K562 (cell line): ENCODE measurements around the gene MTG2. TPM values are rescaled to one million over a fixed set of nuclear protein-coding genes. Genes with fewer than 3 reads are reported as not detected.
A peak's percentile ranks its signal among the peaks of the same experiment; 100 is the strongest.

Experiments used
- ATAC-seq: fragments of 200-7000 bp; cut with Tn5 transposase; 3 replicates; pipeline ENCODE4 v1.9.1; 2020; ENCODE audit warnings: moderate library complexity
- BruUV-seq: library from RNA; stranded (reverse); fragments of 400-500 nt; replicated peaks from 2 replicates; lab custom pipeline; 2021; lab: Mats Ljungman, UMichigan
- CTCF ChIA-PET: fragments of 300-600 bp; formaldehyde crosslinking; extraction: SDS; loops from one replicate; lab custom pipeline; 2021; ENCODE audit warnings: low intra/inter-chr PET ratio; lab: Yijun Ruan, JAX
- POLR2A ChIA-PET: fragments of 300-600, 350-650 bp; sonication (Branson Sonifier 250); formaldehyde crosslinking; extraction: SDS; loops from one replicate; lab custom pipeline; 2021; ENCODE audit warnings: antibody characterized with exemption, inconsistent platforms; lab: Yijun Ruan, JAX
- DNase-seq, 4 experiments: peaks; one replicate each; pipeline versions ENCODE4 v3.0.0 to v3.0.0-alpha.2; 2011 to 2018; ENCODE audit warnings: low spot score in 3 of 4, mixed read lengths in 3 of 4; ENCODE audit errors: extremely low read depth in 1 of 4
- FAIRE-seq: peaks from 2 replicates; lab custom pipeline; 2011; peaks lifted over from hg19 to GRCh38; lab: Jason Lieb, UNC
- H2AFZ ChIP-seq: 2 replicates; pipeline ENCODE4 v1.6.0; 2011; ENCODE audit warnings: low read depth, low read length, control low read depth, inconsistent platforms
- H3K27ac ChIP-seq: fragments of 200-600 bp; 3 replicates; pipeline ENCODE4 v1.8.0; 2011; ENCODE audit warnings: low read depth, mild to moderate bottlenecking, control low read depth, inconsistent platforms, low read length, moderate library complexity, mixed read lengths; ENCODE audit errors: extremely low read depth
- H3K27me3 ChIP-seq, 2 experiments: fragments of 300-600 bp in 1 of 2; 2 replicates in 1 of 2; 3 replicates in 1 of 2; pipeline versions ENCODE4 v1.6.0 to v1.8.0; 2011; ENCODE audit warnings: inconsistent platforms in 2 of 2, low read length in 2 of 2, mild to moderate bottlenecking in 1 of 2, mixed read lengths in 1 of 2, moderate library complexity in 1 of 2; ENCODE audit not compliant: control insufficient read depth in 2 of 2, insufficient read depth in 2 of 2
- H3K36me3 ChIP-seq: fragments of 300-600 bp; 3 replicates; pipeline ENCODE4 v1.8.0; 2011; ENCODE audit warnings: mild to moderate bottlenecking, low read length, inconsistent platforms; ENCODE audit not compliant: control insufficient read depth, insufficient read depth
- H3K4me1 ChIP-seq, 2 experiments: fragments of 200-600 bp in 1 of 2; replicated peaks in 1 of 2; 2 replicates in 1 of 2; 3 replicates in 1 of 2; pipeline versions ENCODE4 v1.5.1 to v1.8.0; 2011; ENCODE audit warnings: inconsistent platforms in 2 of 2, low read length in 2 of 2, mild to moderate bottlenecking in 1 of 2, mixed read lengths in 1 of 2, moderate library complexity in 1 of 2; ENCODE audit not compliant: control insufficient read depth in 2 of 2, insufficient read depth in 2 of 2
- H3K4me2 ChIP-seq: 2 replicates; pipeline ENCODE4 v1.6.1; 2011; ENCODE audit warnings: low read length, control low read depth, inconsistent platforms, mixed read lengths; ENCODE audit not compliant: insufficient read depth
- H3K4me3 ChIP-seq: fragments of 200-600 bp; sonication (generic), shearing (Covaris generic); 2 replicates; pipeline ENCODE4 v1.5.1; 2016; ENCODE audit warnings: control low read depth, inconsistent platforms
- H3K79me2 ChIP-seq: fragments of 200-600 bp; 3 replicates; pipeline ENCODE4 v1.8.0; 2011; ENCODE audit warnings: low read length, inconsistent platforms; ENCODE audit not compliant: control insufficient read depth, insufficient read depth
- H3K9ac ChIP-seq, 2 experiments: 2 replicates each; pipeline versions ENCODE4 v1.6.0 to v1.6.1; 2011; ENCODE audit warnings: low read depth in 2 of 2, low read length in 2 of 2, control low read depth in 1 of 2, inconsistent platforms in 1 of 2, mild to moderate bottlenecking in 1 of 2, mixed read lengths in 1 of 2; ENCODE audit not compliant: insufficient read depth in 1 of 2
- H3K9me1 ChIP-seq: one replicate; pipeline ENCODE4 v1.6.0; 2011; ENCODE audit warnings: inconsistent platforms, mild to moderate bottlenecking, low read length, moderate library complexity; ENCODE audit not compliant: control insufficient read depth, insufficient read depth
- H3K9me3 ChIP-seq: replicated peaks from 2 replicates; pipeline ENCODE4 v1.5.1; 2011; ENCODE audit warnings: low read depth, low read length, inconsistent platforms; ENCODE audit not compliant: control insufficient read depth, insufficient read depth
- H4K20me1 ChIP-seq: replicated peaks from 2 replicates; pipeline ENCODE4 v1.6.1; 2011; ENCODE audit warnings: low read length, inconsistent platforms, mixed read lengths; ENCODE audit not compliant: control insufficient read depth, insufficient read depth
- BRD9 ChIP-seq: fragments of 450-650 bp; IDR thresholded peaks from 2 replicates; pipeline ENCODE4 v1.6.1; 2018; ENCODE audit warnings: low read depth; ENCODE audit not compliant: partially characterized antibody
- CTCF ChIP-seq, 3 experiments: IDR thresholded peaks in 2 of 3; conservative IDR thresholded peaks in 1 of 3; 2 replicates each; pipeline ENCODE4 v1.5.1; 2011 to 2012; ENCODE audit warnings: low read length in 3 of 3, mild to moderate bottlenecking in 3 of 3, control low read depth in 2 of 3, improper control_type of control experiment in 1 of 3, inconsistent platforms in 1 of 3, low read depth in 1 of 3, mixed read lengths in 1 of 3, moderate library complexity in 1 of 3; ENCODE audit not compliant: insufficient read depth in 2 of 3
- EP400 ChIP-seq: fragments of 450-650 bp; IDR thresholded peaks from 2 replicates; pipeline ENCODE4 v1.6.1; 2017; ENCODE audit warnings: antibody characterized with exemption, mild to moderate bottlenecking, moderate library complexity
- NFXL1 ChIP-seq: fragments of 450-650 bp; formaldehyde crosslinking; IDR thresholded peaks from 2 replicates; pipeline ENCODE4 v1.4.0; 2021; ENCODE audit warnings: mild to moderate bottlenecking
- NR0B1 ChIP-seq: fragments of 450-650 bp; IDR thresholded peaks from one replicate; pipeline ENCODE4 v1.6.1; 2018; ENCODE audit warnings: mild to moderate bottlenecking, moderate library complexity; ENCODE audit not compliant: partially characterized antibody
- RCOR1 ChIP-seq, 2 experiments: IDR thresholded peaks; 2 replicates each; pipeline ENCODE4 v1.6.1; 2012; ENCODE audit warnings: low read depth in 2 of 2, low read length in 2 of 2, borderline replicate concordance in 1 of 2, improper control_type of control experiment in 1 of 2
- RFX7 ChIP-seq: fragments of 250-450 bp; sonication (Bioruptor Pico); IDR thresholded peaks from 2 replicates; pipeline ENCODE4 v1.5.1; 2021; ENCODE audit warnings: mild to moderate bottlenecking
- RNF219 ChIP-seq: fragments of 250-450 bp; sonication (Bioruptor Pico); IDR thresholded peaks from 2 replicates; pipeline ENCODE4 v1.5.0; 2022; ENCODE audit warnings: mild to moderate bottlenecking
- SMC3 ChIP-seq: conservative IDR thresholded peaks from 2 replicates; pipeline ENCODE4 v1.6.1; 2011; ENCODE audit warnings: low read depth, low read length, improper control_type of control experiment; ENCODE audit not compliant: insufficient read depth
- THRAP3 ChIP-seq: fragments of 450-650 bp; IDR thresholded peaks from 2 replicates; pipeline ENCODE4 v1.6.1; 2016; ENCODE audit warnings: mild to moderate bottlenecking, inconsistent platforms, borderline replicate concordance
- THRB ChIP-seq: fragments of 450-650 bp; formaldehyde crosslinking; conservative IDR thresholded peaks from 2 replicates; pipeline ENCODE4 v1.4.0; 2022; ENCODE audit warnings: mild to moderate bottlenecking, missing genetic modification characterization
- ZNF41 ChIP-seq: fragments of 250-450 bp; sonication (Bioruptor Pico); conservative IDR thresholded peaks from 2 replicates; pipeline ENCODE4 v1.4.0; 2020; ENCODE audit warnings: mild to moderate bottlenecking
- WGBS: fragments of 100-300 bp; shearing (Covaris generic); methylation state at CpG from one replicate; pipeline ENCODE4 v1.1.6; 2016; ENCODE audit warnings: low coverage, mixed read lengths; ENCODE audit not compliant: insufficient coverage; ENCODE audit errors: missing lambda C conversion rate; 5-methylcytosine and 5-hydroxymethylcytosine counted together
- in situ Hi-C: fragments of 300-500 bp; cut with MboI; formaldehyde crosslinking; loops from 4 replicates; pipeline ENCODE4 v1.15.0; 2018; ENCODE audit warnings: inconsistent platforms, mixed read lengths
- intact Hi-C: fragments of 100-400 bp; cut with micrococcal nuclease; formaldehyde crosslinking; loops from 2 replicates; pipeline ENCODE4 v1.14.2; 2022
- polyA plus RNA-seq, 8 experiments: library from polyadenylated mRNA; depleted of rRNA in 4 of 8; stranded (reverse) in 5 of 8; unstranded in 3 of 8; fragments of >200 nt; fragmentation: Nextera tagmentation in 2 of 8; fragmentation: Illumina TruSeq in 1 of 8; extraction: Ambion mirVana in 2 of 8; extraction: Trizol in 1 of 8; gene quantifications; 2 replicates each; pipeline versions ENCODE4 v1.2.1 to v1.2.3, GENCODE V29; 2011 to 2014; ENCODE audit warnings: inconsistent platforms in 1 of 8, missing spikeins in 1 of 8
- total RNA-seq, 7 experiments: library from RNA; depleted of rRNA in 6 of 7; stranded (reverse); fragments of >200 nt in 6 of 7; fragmentation: Illumina TruSeq in 2 of 7; extraction: Trizol in 2 of 7; gene quantifications; 2 replicates each; pipeline versions ENCODE4 v1.2.1 to v1.2.3, GENCODE V29; 2011 to 2021; ENCODE audit warnings: low replicate concordance in 1 of 7

The MTG2 gene
- total and polyA plus RNA-seq, 9 of the 15 experiments (the other 6 are each of a cell fraction or from before 2014, with no cell fraction given), result 8.7 to 67.5 (median 44.5) TPM

- H3K9me1 ChIP-seq, result peaks cover 3% of the 10 kb centered on the region
- peak; percentile 52 to 76 (median 70) for DNase-seq
- in situ Hi-C loops (no loop called here), intact Hi-C loops (no loop called here)
- H3K9me3 ChIP-seq, result no peaks in the 10 kb centered on the region
- no peak overlapping the region for H2AFZ ChIP-seq
- peaks cover 4 to 50% of the 10 kb centered on the region in 2 experiments; a peak in 3 of 5 replicates for H3K4me1 ChIP-seq
- ChIA-PET CTCF (interaction anchor here (0.7 kb wide), 1 partner anchor 198 kb away, joined by 3 read pairs; no protein-coding TSS in a partner anchor), POLR2A (interaction anchor here (0.6 to 1.7 kb wide), 5 partner anchors 9 to 198 kb away, joined by 3 to 5 read pairs (median 4); no protein-coding TSS in a partner anchor)
- 3% methylated on average over 24 of the region's 27 CpGs for WGBS
- peak; percentile 68 for FAIRE-seq
- H3K79me2 ChIP-seq, result no peaks in the 10 kb centered on the region
- H4K20me1 ChIP-seq, result peaks cover 25% of the 10 kb centered on the region
- peak; percentile 85 for ATAC-seq
- no peak overlapping the region for H3K4me3 ChIP-seq
- no peaks in the 10 kb centered on the region for H3K36me3 ChIP-seq
- no peak overlapping the region for H3K4me2 ChIP-seq
- no peak overlapping the region for H3K27ac ChIP-seq
- peak overlapping the region in 1 of 2 experiments; percentile 74; a peak in 2 of 4 replicates for H3K9ac ChIP-seq
- BruUV-seq, result no TSS peak
- peaks cover 0 to 29% of the 10 kb centered on the region in 2 experiments; a peak in 3 of 5 replicates for H3K27me3 ChIP-seq
- TF ChIP-seq BRD9 (no peak), CTCF (IDR thresholded peaks at IDR 0.05 in 2 of 3, conservative IDR thresholded peaks at IDR 0.05 in 1 of 3; ENCODE audit: insufficient read depth in 2 of 3, low read depth in 1 of 3, low read length in 3 of 3) (peak; percentile 46 to 54 (median 49); a peak in 5 of 6 replicates), SMC3 (0 out of 2 replicates have a peak, but pooled peaks have one; percentile 27), NR0B1 (no peak), THRB (CRISPR knock-in tag) (no peak), RCOR1 (IDR thresholded peaks at IDR 0.05; ENCODE audit: borderline replicate concordance in 1 of 2, low read depth in 2 of 2, low read length in 2 of 2) (peak in 1 of 2 experiments; percentile 50; a peak in 1 of 4 replicates), RFX7 (no peak), RNF219 (CRISPR knock-in tag) (no peak), ZNF41 (CRISPR knock-in tag) (no peak), NFXL1 (no peak), EP400 (no peak), THRAP3 (no peak)
Observed at GRCh38 chr20:62208795-62209755, 26.2 kb downstream of the MTG2 start.
